ENCODE results near the gene CRYZL1.

Gene CRYZL1

DNA sequence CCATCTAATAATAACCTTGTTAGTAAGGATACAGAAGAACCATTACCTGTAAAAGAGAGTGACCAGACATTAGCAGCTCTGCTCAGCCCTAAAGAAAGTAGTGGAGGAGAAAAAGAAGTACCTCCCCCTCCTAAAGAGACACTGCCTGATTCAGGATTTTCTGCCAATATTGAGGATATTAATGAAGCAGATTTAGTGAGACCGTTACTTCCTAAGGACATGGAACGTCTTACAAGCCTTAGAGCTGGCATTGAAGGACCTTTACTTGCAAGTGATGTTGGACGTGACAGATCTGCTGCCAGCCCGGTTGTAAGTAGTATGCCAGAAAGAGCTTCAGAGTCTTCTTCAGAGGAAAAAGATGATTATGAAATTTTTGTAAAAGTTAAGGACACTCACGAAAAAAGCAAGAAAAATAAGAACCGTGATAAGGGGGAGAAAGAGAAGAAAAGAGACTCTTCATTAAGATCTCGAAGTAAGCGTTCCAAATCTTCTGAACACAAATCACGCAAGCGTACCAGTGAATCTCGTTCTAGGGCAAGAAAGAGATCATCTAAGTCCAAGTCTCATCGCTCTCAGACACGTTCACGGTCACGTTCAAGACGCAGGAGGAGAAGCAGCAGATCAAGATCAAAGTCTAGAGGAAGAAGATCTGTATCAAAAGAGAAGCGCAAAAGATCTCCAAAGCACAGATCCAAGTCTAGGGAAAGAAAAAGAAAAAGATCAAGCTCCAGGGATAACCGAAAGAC, 87.1 kb downstream of the CRYZL1 start:
- no peak for DNase-seq (ENCODE audit: low read depth, low spot score)

DNA sequence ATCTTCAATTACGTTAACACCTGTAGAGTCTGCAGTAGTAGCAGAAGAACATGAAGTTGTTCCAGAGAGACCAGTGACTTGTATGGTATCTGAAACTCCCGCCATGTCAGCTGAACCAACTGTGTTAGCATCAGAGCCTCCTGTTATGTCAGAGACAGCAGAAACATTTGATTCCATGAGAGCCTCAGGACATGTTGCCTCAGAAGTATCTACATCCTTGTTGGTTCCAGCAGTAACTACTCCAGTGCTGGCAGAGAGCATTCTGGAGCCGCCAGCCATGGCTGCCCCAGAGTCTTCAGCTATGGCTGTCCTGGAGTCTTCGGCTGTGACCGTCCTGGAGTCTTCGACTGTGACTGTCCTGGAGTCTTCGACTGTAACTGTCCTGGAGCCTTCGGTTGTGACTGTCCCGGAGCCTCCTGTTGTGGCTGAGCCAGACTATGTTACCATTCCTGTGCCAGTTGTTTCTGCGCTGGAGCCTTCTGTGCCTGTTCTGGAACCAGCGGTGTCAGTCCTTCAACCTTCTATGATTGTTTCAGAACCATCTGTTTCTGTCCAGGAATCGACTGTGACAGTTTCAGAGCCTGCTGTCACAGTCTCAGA, 88.4 kb downstream of the CRYZL1 start:
- no peak overlapping the region for H3K27ac ChIP-seq
- TF ChIP-seq FOXP2 (optimal IDR thresholded peaks at IDR 0.05; ENCODE audit: control extremely low read depth, extremely low read length, insufficient read depth) (no peak), EZH2 (IDR thresholded peaks at IDR 0.05) (no peak), POLR2AphosphoS5 (IDR thresholded peaks at IDR 0.05; ENCODE audit: borderline replicate concordance, low read depth, low read length) (0 out of 2 replicates have a peak, but pooled peaks have one; percentile 20)
- no peak overlapping the region for H3K9ac ChIP-seq (ENCODE audit: insufficient read length)
- DNase-seq (ENCODE audit: low read depth, low spot score): no peak
- H3K4me3 ChIP-seq: no peak overlapping the region
- peaks cover 96% of the 10 kb centered on the region for H3K36me3 ChIP-seq (ENCODE audit: insufficient read depth, low read length)
- H3K9me3 ChIP-seq (ENCODE audit: low read depth, low read length): no peaks in the 10 kb centered on the region

More for the DNA sequence above, 87.1 kb downstream of the CRYZL1 start:
- Histone ChIP-seq H3K4me3 (no peak overlapping the region), H3K36me3 (ENCODE audit: insufficient read depth, low read length) (peaks cover 96% of the 10 kb centered on the region), H3K9me3 (ENCODE audit: low read depth, low read length) (no peaks in the 10 kb centered on the region), H3K27ac (no peak overlapping the region), H3K9ac (ENCODE audit: insufficient read length) (no peak overlapping the region)
- TF ChIP-seq FOXP2 (optimal IDR thresholded peaks at IDR 0.05; ENCODE audit: control extremely low read depth, extremely low read length, insufficient read depth) (no peak), POLR2AphosphoS5 (IDR thresholded peaks at IDR 0.05; ENCODE audit: borderline replicate concordance, low read depth, low read length) (no peak), EZH2 (IDR thresholded peaks at IDR 0.05) (no peak)

DNA sequence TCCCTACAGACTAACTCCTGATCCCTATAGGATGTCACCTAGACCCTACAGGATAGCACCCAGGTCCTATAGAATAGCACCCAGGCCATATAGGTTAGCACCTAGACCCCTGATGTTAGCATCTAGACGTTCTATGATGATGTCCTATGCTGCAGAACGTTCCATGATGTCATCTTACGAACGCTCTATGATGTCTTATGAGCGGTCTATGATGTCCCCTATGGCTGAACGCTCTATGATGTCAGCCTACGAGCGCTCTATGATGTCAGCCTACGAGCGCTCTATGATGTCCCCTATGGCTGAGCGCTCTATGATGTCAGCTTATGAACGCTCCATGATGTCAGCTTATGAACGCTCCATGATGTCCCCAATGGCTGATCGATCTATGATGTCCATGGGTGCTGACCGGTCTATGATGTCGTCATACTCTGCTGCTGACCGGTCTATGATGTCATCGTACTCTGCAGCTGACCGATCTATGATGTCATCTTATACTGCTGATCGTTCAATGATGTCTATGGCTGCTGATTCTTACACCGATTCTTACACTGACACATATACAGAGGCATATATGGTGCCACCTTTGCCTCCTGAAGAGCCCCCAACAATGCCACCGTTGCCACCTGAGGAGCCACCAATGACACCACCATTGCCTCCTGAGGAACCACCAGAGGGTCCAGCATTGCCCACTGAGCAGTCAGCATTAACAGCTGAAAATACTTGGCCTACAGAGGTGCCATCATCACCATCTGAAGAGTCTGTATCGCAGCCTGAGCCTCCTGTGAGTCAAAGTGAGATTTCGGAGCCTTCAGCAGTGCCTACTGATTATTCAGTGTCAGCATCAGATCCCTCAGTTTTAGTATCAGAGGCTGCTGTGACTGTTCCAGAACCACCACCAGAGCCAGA, 89.2 kb downstream of the CRYZL1 start:
- H3K4me3 ChIP-seq: no peak overlapping the region
- H3K9me3 ChIP-seq (ENCODE audit: low read depth, low read length): no peaks in the 10 kb centered on the region
- peaks cover 96% of the 10 kb centered on the region for H3K36me3 ChIP-seq (ENCODE audit: insufficient read depth, low read length)
- DNase-seq (ENCODE audit: low read depth, low spot score): no peak
- H3K9ac ChIP-seq (ENCODE audit: insufficient read length): no peak overlapping the region
- TF ChIP-seq FOXP2 (optimal IDR thresholded peaks at IDR 0.05; ENCODE audit: control extremely low read depth, extremely low read length, insufficient read depth): no peak
- no peak; the same call in 1 of the 2 replicates for TF ChIP-seq POLR2AphosphoS5 (IDR thresholded peaks at IDR 0.05; ENCODE audit: borderline replicate concordance, low read depth, low read length)
- TF ChIP-seq EZH2 (IDR thresholded peaks at IDR 0.05): no peak
- no peak overlapping the region for H3K27ac ChIP-seq

DNA sequence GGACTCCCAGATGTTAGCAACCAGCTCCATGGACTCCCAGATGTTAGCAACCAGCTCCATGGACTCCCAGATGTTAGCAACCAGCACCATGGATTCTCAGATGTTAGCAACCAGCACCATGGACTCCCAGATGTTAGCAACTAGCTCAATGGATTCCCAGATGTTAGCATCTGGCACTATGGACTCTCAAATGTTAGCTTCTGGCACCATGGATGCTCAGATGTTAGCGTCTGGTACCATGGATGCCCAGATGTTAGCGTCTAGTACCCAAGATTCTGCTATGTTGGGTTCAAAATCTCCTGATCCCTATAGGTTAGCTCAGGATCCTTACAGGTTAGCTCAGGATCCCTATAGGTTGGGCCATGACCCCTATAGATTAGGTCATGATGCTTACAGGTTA, 89.9 kb downstream of the CRYZL1 start:
- Histone ChIP-seq H3K36me3 (ENCODE audit: insufficient read depth, low read length) (peaks cover 96% of the 10 kb centered on the region), H3K9me3 (ENCODE audit: low read depth, low read length) (no peaks in the 10 kb centered on the region), H3K4me3 (no peak overlapping the region), H3K27ac (no peak overlapping the region), H3K9ac (ENCODE audit: insufficient read length) (no peak overlapping the region)
- no peak for DNase-seq (ENCODE audit: low read depth, low spot score)
- no peak for TF ChIP-seq POLR2AphosphoS5 (IDR thresholded peaks at IDR 0.05; ENCODE audit: borderline replicate concordance, low read depth, low read length)
- TF ChIP-seq FOXP2 (optimal IDR thresholded peaks at IDR 0.05; ENCODE audit: control extremely low read depth, extremely low read length, insufficient read depth): no peak
- no peak for TF ChIP-seq EZH2 (IDR thresholded peaks at IDR 0.05)

DNA sequence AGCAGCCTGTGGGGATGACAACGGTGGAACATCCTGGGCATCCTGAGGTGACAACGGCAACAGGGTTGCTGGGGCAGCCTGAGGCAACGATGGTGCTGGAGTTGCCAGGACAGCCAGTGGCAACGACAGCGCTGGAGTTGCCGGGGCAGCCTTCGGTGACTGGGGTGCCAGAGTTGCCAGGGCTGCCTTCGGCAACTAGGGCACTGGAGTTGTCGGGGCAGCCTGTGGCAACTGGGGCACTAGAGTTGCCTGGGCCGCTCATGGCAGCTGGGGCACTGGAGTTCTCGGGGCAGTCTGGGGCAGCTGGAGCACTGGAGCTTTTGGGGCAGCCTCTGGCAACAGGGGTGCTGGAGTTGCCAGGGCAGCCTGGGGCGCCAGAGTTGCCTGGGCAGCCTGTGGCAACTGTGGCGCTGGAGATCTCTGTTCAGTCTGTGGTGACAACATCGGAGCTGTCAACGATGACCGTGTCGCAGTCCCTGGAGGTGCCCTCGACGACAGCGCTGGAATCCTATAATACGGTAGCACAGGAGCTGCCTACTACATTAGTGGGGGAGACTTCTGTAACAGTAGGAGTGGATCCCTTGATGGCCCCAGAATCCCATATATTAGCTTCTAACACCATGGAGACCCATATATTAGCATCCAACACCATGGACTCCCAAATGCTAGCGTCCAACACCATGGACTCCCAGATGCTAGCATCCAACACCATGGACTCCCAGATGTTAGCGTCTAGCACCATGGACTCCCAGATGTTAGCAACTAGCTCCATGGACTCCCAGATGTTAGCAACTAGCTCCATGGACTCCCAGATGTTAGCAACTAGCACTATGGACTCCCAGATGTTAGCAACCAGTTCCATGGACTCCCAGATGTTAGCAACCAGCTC, 90.5 kb downstream of the CRYZL1 start:
- Histone ChIP-seq H3K27ac (no peak overlapping the region), H3K9ac (ENCODE audit: insufficient read length) (no peak overlapping the region), H3K9me3 (ENCODE audit: low read depth, low read length) (no peaks in the 10 kb centered on the region), H3K36me3 (ENCODE audit: insufficient read depth, low read length) (peaks cover 99% of the 10 kb centered on the region), H3K4me3 (no peak overlapping the region)
- no peak for DNase-seq (ENCODE audit: low read depth, low spot score)
- TF ChIP-seq EZH2 (IDR thresholded peaks at IDR 0.05): no peak
- no peak for TF ChIP-seq FOXP2 (optimal IDR thresholded peaks at IDR 0.05; ENCODE audit: control extremely low read depth, extremely low read length, insufficient read depth)
- TF ChIP-seq POLR2AphosphoS5 (IDR thresholded peaks at IDR 0.05; ENCODE audit: borderline replicate concordance, low read depth, low read length): no peak

DNA sequence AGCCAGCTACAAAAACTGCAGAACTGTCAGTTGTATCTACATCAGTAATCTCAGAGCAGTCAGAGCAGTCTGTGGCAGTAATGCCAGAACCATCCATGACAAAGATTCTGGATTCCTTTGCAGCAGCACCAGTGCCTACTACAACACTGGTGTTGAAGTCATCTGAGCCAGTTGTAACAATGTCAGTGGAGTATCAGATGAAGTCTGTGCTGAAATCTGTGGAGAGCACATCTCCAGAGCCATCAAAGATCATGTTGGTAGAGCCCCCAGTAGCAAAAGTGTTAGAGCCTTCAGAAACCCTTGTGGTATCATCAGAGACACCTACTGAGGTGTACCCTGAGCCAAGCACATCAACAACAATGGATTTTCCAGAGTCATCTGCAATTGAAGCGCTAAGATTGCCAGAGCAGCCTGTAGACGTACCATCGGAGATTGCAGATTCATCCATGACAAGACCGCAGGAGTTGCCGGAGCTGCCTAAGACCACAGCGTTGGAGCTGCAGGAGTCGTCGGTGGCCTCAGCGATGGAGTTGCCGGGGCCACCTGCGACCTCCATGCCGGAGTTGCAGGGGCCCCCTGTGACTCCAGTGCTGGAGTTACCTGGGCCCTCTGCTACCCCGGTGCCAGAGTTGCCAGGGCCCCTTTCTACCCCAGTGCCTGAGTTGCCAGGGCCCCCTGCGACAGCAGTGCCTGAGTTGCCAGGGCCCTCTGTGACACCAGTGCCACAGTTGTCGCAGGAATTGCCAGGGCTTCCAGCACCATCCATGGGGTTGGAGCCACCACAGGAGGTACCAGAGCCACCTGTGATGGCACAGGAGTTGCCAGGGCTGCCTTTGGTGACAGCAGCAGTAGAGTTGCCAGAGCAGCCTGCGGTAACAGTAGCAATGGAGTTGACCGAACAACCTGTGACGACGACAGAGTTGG, 91.4 kb downstream of the CRYZL1 start:
- DNase-seq (ENCODE audit: low read depth, low spot score): no peak
- no peaks in the 10 kb centered on the region for H3K9me3 ChIP-seq (ENCODE audit: low read depth, low read length)
- H3K9ac ChIP-seq (ENCODE audit: insufficient read length): no peak overlapping the region
- H3K27ac ChIP-seq: no peak overlapping the region
- H3K4me3 ChIP-seq: no peak overlapping the region
- TF ChIP-seq POLR2AphosphoS5 (IDR thresholded peaks at IDR 0.05; ENCODE audit: borderline replicate concordance, low read depth, low read length) (no peak), FOXP2 (optimal IDR thresholded peaks at IDR 0.05; ENCODE audit: control extremely low read depth, extremely low read length, insufficient read depth) (no peak), EZH2 (IDR thresholded peaks at IDR 0.05) (no peak)
- H3K36me3 ChIP-seq (ENCODE audit: insufficient read depth, low read length): peaks cover 93% of the 10 kb centered on the region

DNA sequence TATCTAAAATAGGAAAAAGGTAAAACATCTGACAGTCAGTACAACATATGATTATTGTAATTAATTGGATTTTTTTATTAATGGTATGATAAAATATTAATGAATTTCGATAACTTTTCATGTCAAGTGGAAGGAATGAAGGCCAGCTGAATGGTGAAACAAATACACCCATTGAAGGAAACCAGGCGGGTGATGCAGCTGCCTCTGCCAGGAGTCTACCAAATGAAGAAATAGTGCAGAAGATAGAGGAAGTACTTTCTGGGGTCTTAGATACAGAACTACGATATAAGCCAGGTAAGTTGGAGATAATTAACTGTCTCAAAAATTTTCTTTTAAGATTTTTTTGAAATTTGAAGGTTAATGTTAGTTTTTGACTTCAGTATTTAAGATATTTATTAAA, 95.5 kb downstream of the CRYZL1 start:
- TF ChIP-seq EZH2 (IDR thresholded peaks at IDR 0.05) (no peak), POLR2AphosphoS5 (IDR thresholded peaks at IDR 0.05; ENCODE audit: borderline replicate concordance, low read depth, low read length) (no peak), FOXP2 (optimal IDR thresholded peaks at IDR 0.05; ENCODE audit: control extremely low read depth, extremely low read length, insufficient read depth) (no peak)
- Histone ChIP-seq H3K36me3 (ENCODE audit: insufficient read depth, low read length) (peaks cover 54% of the 10 kb centered on the region), H3K4me3 (no peak overlapping the region), H3K9ac (ENCODE audit: insufficient read length) (no peak overlapping the region), H3K27ac (no peak overlapping the region), H3K9me3 (ENCODE audit: low read depth, low read length) (no peaks in the 10 kb centered on the region)
- no peak for DNase-seq (ENCODE audit: low read depth, low spot score)
